RWPE1 (cell line): ENCODE measurements around the gene GNMT.
A peak's percentile ranks its signal among the peaks of the same experiment; 100 is the strongest.
"Not testable (repeated sequence)": the region's sequence is repeated elsewhere in the genome, so short reads cannot be mapped to it uniquely, and the experiment has no call there.

Experiments
- CTCF ChIA-PET: fragments of 350-600 bp; sonication (Branson Sonifier 250); formaldehyde crosslinking; extraction: SDS; loops from one replicate; lab custom pipeline; 2021; lab: Yijun Ruan, JAX
- POLR2A ChIA-PET: fragments of 400-600 bp; formaldehyde crosslinking; extraction: SDS; loops from one replicate; lab custom pipeline; 2020; ENCODE audit warnings: antibody characterized with exemption; ENCODE audit not compliant: low non-redundant PET; lab: Yijun Ruan, JAX
- DNase-seq: peaks from one replicate; pipeline ENCODE4 v3.0.0; 2012; ENCODE audit warnings: low spot score
- H3K27ac ChIP-seq: fragments of 450-650 bp; 2 replicates; pipeline ENCODE4 v1.5.1; 2017
- CTCF ChIP-seq: fragments of 450-650 bp; conservative IDR thresholded peaks from 2 replicates; pipeline ENCODE4 v1.5.1; 2017; ENCODE audit warnings: low read depth, mild to moderate bottlenecking

The GNMT gene

GRCh38 chr6:42940493-42941045 is 20.0 kb upstream of the GNMT start:
- ChIA-PET POLR2A (no interaction called here), CTCF (no interaction called here)
- H3K27ac ChIP-seq: peak overlapping the region; percentile 32
- TF ChIP-seq CTCF: no peak
- DNase-seq: no peak

GRCh38 chr6:42941356-42941755 is 19.2 kb upstream of the GNMT start:
- peak overlapping the region; percentile 20; the same call in 1 of the 2 replicates for H3K27ac ChIP-seq
- POLR2A ChIA-PET, DNase-seq, CTCF ChIA-PET: not testable (repeated sequence)

- TF ChIP-seq CTCF: no peak
Observed at GRCh38 chr6:42942444-42942843, 18.1 kb upstream of the GNMT start.

GRCh38 chr6:42947950-42948349 is 12.6 kb upstream of the GNMT start:
- TF ChIP-seq CTCF: no peak
- H3K27ac ChIP-seq: no peak overlapping the region
- POLR2A ChIA-PET: no interaction called here
- no peak for DNase-seq
- CTCF ChIA-PET: interaction anchor here (0.6 kb wide), 1 partner anchor 16 kb away, joined by 3 read pairs; no protein-coding TSS in a partner anchor

More at GRCh38 chr6:42942444-42942843, 18.1 kb upstream of the GNMT start:
- DNase-seq: no peak
- POLR2A ChIA-PET: no interaction called here
- CTCF ChIA-PET: no interaction called here
- H3K27ac ChIP-seq: 0 out of 2 replicates have a peak overlapping the region, but pooled peaks have one; percentile 6

GRCh38 chr6:42952389-42952788 is 8.2 kb upstream of the GNMT start:
- TF ChIP-seq CTCF: no peak

GRCh38 chr6:42954405-42954804 is 6.1 kb upstream of the GNMT start:
- POLR2A ChIA-PET, DNase-seq, H3K27ac ChIP-seq, CTCF ChIA-PET: not testable (repeated sequence)

More at GRCh38 chr6:42952389-42952788, 8.2 kb upstream of the GNMT start:
- ChIA-PET POLR2A (no interaction called here), CTCF (no interaction called here)
- DNase-seq: no peak
- H3K27ac ChIP-seq: no peak overlapping the region

GRCh38 chr6:42958125-42958524 is 2.4 kb upstream of the GNMT start:
- DNase-seq: no peak
- TF ChIP-seq CTCF: no peak
- ChIA-PET POLR2A (no interaction called here), CTCF (interaction anchor here (0.6 kb wide), 2 partner anchors 209 to 317 kb away, joined by 4 read pairs; no protein-coding TSS in a partner anchor)
- no peak overlapping the region for H3K27ac ChIP-seq
